ELF-1 (cell line): ENCODE data around the gene MAN1C1.
A peak's percentile ranks its signal among the peaks of the same experiment; 100 is the strongest.
"Not testable (repeated sequence)": the region's sequence is repeated elsewhere in the genome, so short reads cannot be mapped to it uniquely, and the experiment has no call there.

Source experiments
- DNase-seq: peaks from one replicate; pipeline ENCODE4 v3.0.0-alpha.2; 2016; ENCODE audit warnings: low read depth, low spot score

MAN1C1 gene

GRCh38 chr1:25715888-25716287, 99.3 kb downstream of the MAN1C1 start:
- DNase-seq: no peak

GRCh38 chr1:25716320-25716719, 99.7 kb downstream of the MAN1C1 start:
- DNase-seq: no peak

- DNase-seq: no peak
Measured at GRCh38 chr1:25718732-25719131, 102.1 kb downstream of the MAN1C1 start.

- no peak for DNase-seq
Measured at GRCh38 chr1:25720624-25721023, 104.0 kb downstream of the MAN1C1 start.

- DNase-seq: peak; percentile 59
Measured at GRCh38 chr1:25723250-25723880, 106.8 kb downstream of the MAN1C1 start.

- DNase-seq: no peak
Measured at GRCh38 chr1:25724201-25724600, 107.6 kb downstream of the MAN1C1 start.

- no peak for DNase-seq
Measured at GRCh38 chr1:25724966-25725365, 108.4 kb downstream of the MAN1C1 start.

GRCh38 chr1:25725482-25725881, 108.9 kb downstream of the MAN1C1 start:
- no peak for DNase-seq

- DNase-seq: no peak
Measured at GRCh38 chr1:25727088-25727487, 110.5 kb downstream of the MAN1C1 start.

GRCh38 chr1:25727635-25728286, 111.2 kb downstream of the MAN1C1 start:
- peak; percentile 50 for DNase-seq

- no peak for DNase-seq
Measured at GRCh38 chr1:25728301-25728935, 111.8 kb downstream of the MAN1C1 start.

GRCh38 chr1:25729045-25729444, 112.5 kb downstream of the MAN1C1 start:
- DNase-seq: no peak

- DNase-seq: no peak
Measured at GRCh38 chr1:25729790-25730644, 113.4 kb downstream of the MAN1C1 start.

- DNase-seq: no peak
Measured at GRCh38 chr1:25731148-25731547, 114.6 kb downstream of the MAN1C1 start.

- DNase-seq: no peak
Measured at GRCh38 chr1:25731626-25732370, 115.2 kb downstream of the MAN1C1 start.

GRCh38 chr1:25732821-25733220, 116.2 kb downstream of the MAN1C1 start:
- no peak for DNase-seq

GRCh38 chr1:25733271-25733670, 116.7 kb downstream of the MAN1C1 start:
- no peak for DNase-seq

- not testable (repeated sequence) for DNase-seq
Measured at GRCh38 chr1:25734991-25735390, 118.4 kb downstream of the MAN1C1 start.

GRCh38 chr1:25735956-25736529, 119.5 kb downstream of the MAN1C1 start:
- DNase-seq: no peak

- no peak for DNase-seq
Measured at GRCh38 chr1:25737130-25737529, 120.5 kb downstream of the MAN1C1 start.

- DNase-seq: no peak
Measured at GRCh38 chr1:25738499-25738898, 121.9 kb downstream of the MAN1C1 start.
